H1 (cell line): Measurements from ENCODE around the gene SLC7A14. TPM values are rescaled to one million over a fixed set of nuclear protein-coding genes. Genes with fewer than 3 reads are reported as not detected.

Experiments
- CTCF ChIA-PET: fragments of 300-600 bp; sonication (Branson Sonifier 250); formaldehyde crosslinking; loops from one replicate; lab custom pipeline; 2021; ENCODE audit not compliant: partially characterized antibody; lab: Charles Lee
- POLR2A ChIA-PET: fragments of 300-600 bp; sonication (Branson Sonifier 250); formaldehyde crosslinking; loops from one replicate; lab custom pipeline; 2021; ENCODE audit warnings: inconsistent platforms; ENCODE audit not compliant: partially characterized antibody; lab: Charles Lee
- DNase-seq, 2 experiments: peaks; one replicate each; pipeline versions ENCODE4 v3.0.0 to v3.0.0-alpha.2; 2010 to 2022; ENCODE audit warnings: low spot score in 2 of 2, low read depth in 1 of 2, mixed read lengths in 1 of 2
- FAIRE-seq: peaks from 2 replicates; lab custom pipeline; 2011; peaks lifted over from hg19 to GRCh38; lab: Jason Lieb, UNC
- H2AFZ ChIP-seq: 2 replicates; pipeline ENCODE4 v1.8.1; 2012; ENCODE audit warnings: low read length, inconsistent platforms
- H2AK5ac ChIP-seq: 2 replicates; pipeline ENCODE4 v1.6.1; 2013; ENCODE audit warnings: low read depth, low read length
- H2BK120ac ChIP-seq: replicated peaks from 2 replicates; pipeline ENCODE3; 2013; ENCODE audit warnings: low read depth, low read length, inconsistent platforms
- H2BK12ac ChIP-seq: 2 replicates; pipeline ENCODE4 v1.6.1; 2013; ENCODE audit warnings: low read depth, low read length
- H2BK15ac ChIP-seq: 2 replicates; pipeline ENCODE4 v1.6.1; 2013; ENCODE audit warnings: low read length
- H2BK20ac ChIP-seq: 2 replicates; pipeline ENCODE4 v1.6.1; 2013; ENCODE audit warnings: low read length
- H2BK5ac ChIP-seq: 2 replicates; pipeline ENCODE4 v1.6.1; 2013; ENCODE audit warnings: low read depth, low read length
- H3K14ac ChIP-seq: 2 replicates; pipeline ENCODE4 v1.6.1; 2013; ENCODE audit warnings: inconsistent platforms; ENCODE audit not compliant: insufficient read length
- H3K18ac ChIP-seq: 2 replicates; pipeline ENCODE4 v1.6.1; 2013; ENCODE audit warnings: low read length; ENCODE audit errors: extremely low read depth
- H3K23ac ChIP-seq: 2 replicates; pipeline ENCODE4 v1.6.1; 2013; ENCODE audit warnings: inconsistent platforms; ENCODE audit not compliant: insufficient read length
- H3K23me2 ChIP-seq: 2 replicates; pipeline ENCODE4 v1.6.1; 2013; ENCODE audit warnings: low read depth, low read length
- H3K27ac ChIP-seq: 2 replicates; pipeline ENCODE4 v1.6.1; 2011; ENCODE audit warnings: low read depth, low read length, inconsistent platforms
- H3K27me3 ChIP-seq, 4 experiments: replicated peaks in 1 of 4; 1 replicate in 1 of 4; 2 replicates in 3 of 4; pipeline versions ENCODE4 v1.6.1 to v1.8.1; 2011 to 2013; ENCODE audit warnings: low read length in 3 of 4, mild to moderate bottlenecking in 3 of 4, inconsistent platforms in 2 of 4, mixed read lengths in 2 of 4, moderate library complexity in 1 of 4; ENCODE audit not compliant: control insufficient read depth in 3 of 4, insufficient read depth in 3 of 4; ENCODE audit errors: extremely low read depth in 1 of 4
- H3K36me3 ChIP-seq, 4 experiments: 2 replicates each; pipeline versions ENCODE4 v1.6.1 to v1.8.1; 2011 to 2013; ENCODE audit warnings: mild to moderate bottlenecking in 4 of 4, low read length in 3 of 4, moderate library complexity in 2 of 4, control low read depth in 1 of 4, inconsistent platforms in 1 of 4; ENCODE audit not compliant: insufficient read depth in 4 of 4, control insufficient read depth in 2 of 4
- H3K4ac ChIP-seq: replicated peaks from 2 replicates; pipeline ENCODE3; 2013; ENCODE audit warnings: low read length, low read depth, mixed read lengths, inconsistent platforms; ENCODE audit not compliant: insufficient read length
- H3K4me1 ChIP-seq, 4 experiments: replicated peaks in 1 of 4; 1 replicate in 1 of 4; 2 replicates in 3 of 4; pipeline versions ENCODE4 v1.6.1 to v1.8.1; 2011 to 2013; ENCODE audit warnings: low read length in 3 of 4, inconsistent platforms in 2 of 4, mixed read lengths in 1 of 4; ENCODE audit not compliant: insufficient read depth in 4 of 4, control insufficient read depth in 3 of 4
- H3K4me2 ChIP-seq, 2 experiments: 2 replicates each; pipeline versions ENCODE4 v1.6.1 to v1.8.1; 2011 to 2013; ENCODE audit warnings: low read depth in 2 of 2, low read length in 2 of 2, control low read depth in 1 of 2, inconsistent platforms in 1 of 2, mild to moderate bottlenecking in 1 of 2; ENCODE audit not compliant: insufficient read depth in 1 of 2
- H3K4me3 ChIP-seq, 4 experiments: fragments of 200-600, 300-600 bp in 1 of 4; sonication (generic), shearing (Covaris generic), sonication (Bioruptor Twin) in 1 of 4; 2 replicates each; pipeline versions ENCODE4 v1.5.1 to v1.8.1; 2011 to 2016; ENCODE audit warnings: low read length in 4 of 4, low read depth in 3 of 4, control low read depth in 2 of 4, inconsistent platforms in 2 of 4, mild to moderate bottlenecking in 2 of 4, mixed read lengths in 1 of 4, moderate library complexity in 1 of 4; ENCODE audit not compliant: insufficient read depth in 2 of 4; ENCODE audit errors: extremely low read depth in 1 of 4
- H3K56ac ChIP-seq: replicated peaks from 2 replicates; pipeline ENCODE3; 2013; ENCODE audit warnings: low read depth, mild to moderate bottlenecking, mixed read lengths, low read length, inconsistent platforms; ENCODE audit not compliant: insufficient read length
- H3K79me1 ChIP-seq: 2 replicates; pipeline ENCODE4 v1.6.1; 2013; ENCODE audit warnings: low read depth, low read length, control low read depth
- H3K79me2 ChIP-seq, 2 experiments: 2 replicates each; pipeline versions ENCODE4 v1.6.1 to v1.8.1; 2012 to 2013; ENCODE audit warnings: low read length in 2 of 2, mild to moderate bottlenecking in 2 of 2, inconsistent platforms in 1 of 2; ENCODE audit not compliant: insufficient read depth in 2 of 2, control insufficient read depth in 1 of 2
- H3K9ac ChIP-seq, 4 experiments: replicated peaks in 1 of 4; 1 replicate in 1 of 4; 2 replicates in 3 of 4; pipeline versions ENCODE4 v1.6.1 to v1.8.1; 2011 to 2013; ENCODE audit warnings: low read depth in 3 of 4, low read length in 3 of 4, control low read depth in 2 of 4, mild to moderate bottlenecking in 2 of 4, moderate library complexity in 2 of 4, inconsistent platforms in 1 of 4; ENCODE audit errors: extremely low read depth in 1 of 4
- H3K9me3 ChIP-seq, 2 experiments: 2 replicates each; pipeline versions ENCODE4 v1.6.1 to v1.8.1; 2012 to 2013; ENCODE audit warnings: mild to moderate bottlenecking in 2 of 2, moderate library complexity in 2 of 2, control low read depth in 1 of 2, inconsistent platforms in 1 of 2, low read depth in 1 of 2, low read length in 1 of 2, mixed read lengths in 1 of 2; ENCODE audit not compliant: insufficient read depth in 2 of 2
- H4K20me1 ChIP-seq, 2 experiments: replicated peaks in 1 of 2; 2 replicates each; pipeline versions ENCODE3 to v1.8.1; 2011 to 2013; ENCODE audit warnings: inconsistent platforms in 2 of 2, low read length in 2 of 2, mild to moderate bottlenecking in 1 of 2; ENCODE audit not compliant: insufficient read depth in 2 of 2, control insufficient read depth in 1 of 2
- H4K5ac ChIP-seq: 2 replicates; pipeline ENCODE4 v1.6.1; 2013; ENCODE audit warnings: low read length, low read depth, mixed read lengths, inconsistent platforms; ENCODE audit not compliant: insufficient read length
- H4K8ac ChIP-seq: 2 replicates; pipeline ENCODE4 v1.8.0; 2013; ENCODE audit warnings: mild to moderate bottlenecking, moderate library complexity, low read length, inconsistent platforms; ENCODE audit not compliant: insufficient read depth; ENCODE audit errors: extremely low read depth
- H4K91ac ChIP-seq: replicated peaks from 2 replicates; pipeline ENCODE3; 2013; ENCODE audit warnings: low read length, mixed read lengths, inconsistent platforms; ENCODE audit not compliant: insufficient read length
- ATF2 ChIP-seq: IDR thresholded peaks from 2 replicates; pipeline ENCODE4 v1.6.1; 2012; ENCODE audit warnings: low read length, inconsistent platforms
- BACH1 ChIP-seq: IDR thresholded peaks from 2 replicates; pipeline ENCODE4 v1.6.1; 2012; ENCODE audit warnings: low read length, improper control_type of control experiment
- EP300 ChIP-seq, 2 experiments: IDR thresholded peaks; 1 replicate in 1 of 2; 2 replicates in 1 of 2; pipeline ENCODE4 v1.6.1; 2011 to 2012; ENCODE audit warnings: low read depth in 2 of 2, low read length in 2 of 2, mild to moderate bottlenecking in 2 of 2, borderline replicate concordance in 1 of 2, inconsistent platforms in 1 of 2, moderate library complexity in 1 of 2
- EZH2 ChIP-seq: fragments of 200-600 bp; sonication (generic); IDR thresholded peaks from 2 replicates; pipeline ENCODE4 v1.7.1; 2012; ENCODE audit warnings: low read depth, mild to moderate bottlenecking, moderate library complexity, low read length, inconsistent platforms; ENCODE audit not compliant: severe bottlenecking
- GTF2F1 ChIP-seq: IDR thresholded peaks from 2 replicates; pipeline ENCODE4 v1.6.1; 2012; ENCODE audit warnings: low read depth, low read length, improper control_type of control experiment, borderline replicate concordance
- JUND ChIP-seq: IDR thresholded peaks from 2 replicates; pipeline ENCODE4 v1.6.1; 2011; ENCODE audit warnings: mild to moderate bottlenecking, improper control_type of control experiment, low read length
- NRF1 ChIP-seq: IDR thresholded peaks from 2 replicates; pipeline ENCODE4 v1.6.1; 2011; ENCODE audit warnings: mild to moderate bottlenecking, low read depth, low read length, improper control_type of control experiment
- SRF ChIP-seq: IDR thresholded peaks from 2 replicates; pipeline ENCODE4 v1.6.1; 2011; ENCODE audit warnings: mild to moderate bottlenecking, low read depth, low read length, moderate library complexity
- TBP ChIP-seq: IDR thresholded peaks from 2 replicates; pipeline ENCODE4 v1.6.1; 2011; ENCODE audit warnings: low read depth, low read length, improper control_type of control experiment
- polyA plus RNA-seq, 7 experiments: library from polyadenylated mRNA; depleted of rRNA in 3 of 7; stranded (reverse) in 5 of 7; unstranded in 2 of 7; fragments of >200 nt in 5 of 7; fragments of 200-250 nt in 2 of 7; gene quantifications; 1 replicate in 5 of 7; 2 replicates in 1 of 7; 4 replicates in 1 of 7; pipeline versions ENCODE4 v1.2.1 to v1.2.3, GENCODE V29; 2011 to 2013; ENCODE audit warnings: missing spikeins in 2 of 7, mixed read lengths in 2 of 7
- total RNA-seq: library from RNA; stranded (reverse); fragmentation: NEBNext Ultra II Directional; extraction: Animal tissue kit (Norgen Biotek cat#: 25700); gene quantifications from 2 replicates; pipeline ENCODE4 v1.2.1, GENCODE V29; 2021

The SLC7A14 gene
- total and polyA plus RNA-seq, 2 of the 8 experiments (the other 6 are each of a cell fraction or from before 2014, with no cell fraction given): 0.21 to 0.95 TPM

- Histone ChIP-seq H4K20me1 (no peaks in the 10 kb centered on the region), H3K56ac (no peak overlapping the region), H3K9ac (no peak overlapping the region), H4K8ac (no peak overlapping the region), H3K79me2 (no peaks in the 10 kb centered on the region), H2AFZ (no peak overlapping the region), H4K91ac (no peak overlapping the region), H3K9me3 (no peaks in the 10 kb centered on the region), H3K79me1 (no peaks in the 10 kb centered on the region), H3K4ac (no peak overlapping the region), H3K23ac (no peak overlapping the region), H2BK20ac (no peak overlapping the region), H2AK5ac (no peak overlapping the region), H3K4me1 (no peaks in the 10 kb centered on the region), H3K27me3 (no peaks in the 10 kb centered on the region), H2BK12ac (no peak overlapping the region), H3K14ac (no peak overlapping the region), H3K23me2 (no peaks in the 10 kb centered on the region), H2BK120ac (no peak overlapping the region), H2BK5ac (no peak overlapping the region), H3K4me2 (no peak overlapping the region), H3K4me3 (no peak overlapping the region), H3K36me3 (no peaks in the 10 kb centered on the region), H4K5ac (no peak overlapping the region), H2BK15ac (no peak overlapping the region), H3K27ac (no peak overlapping the region), H3K18ac (no peak overlapping the region)
- FAIRE-seq (no peak), DNase-seq (no peak)
- POLR2A ChIA-PET: no interaction called here
- CTCF ChIA-PET: interaction anchor here (0.7 to 4.3 kb wide), 4 partner anchors 11 to 1601 kb away, joined by 3 to 20 read pairs (median 6); no protein-coding TSS in a partner anchor
- no peak for TF ChIP-seq NRF1
- no peak for TF ChIP-seq SRF
- TF ChIP-seq EP300 (IDR thresholded peaks at IDR 0.05; ENCODE audit: borderline replicate concordance in 1 of 2, low read depth in 2 of 2, low read length in 2 of 2): no peak
- no peak for TF ChIP-seq TBP
- TF ChIP-seq GTF2F1: no peak
- no peak for TF ChIP-seq BACH1
- TF ChIP-seq ATF2: no peak
- TF ChIP-seq EZH2: no peak
- TF ChIP-seq JUND: no peak
Measured at GRCh38 chr3:170442947-170443346, 142.9 kb downstream of the SLC7A14 start.
